Cortex of kidney (tissue), 1 donor: ENCODE data around the gene TTC28.

Experiments
- DNase-seq: peaks from one replicate; lab custom pipeline; 2025; lab: John Stamatoyannopoulos, UW

The TTC28 gene

DNA sequence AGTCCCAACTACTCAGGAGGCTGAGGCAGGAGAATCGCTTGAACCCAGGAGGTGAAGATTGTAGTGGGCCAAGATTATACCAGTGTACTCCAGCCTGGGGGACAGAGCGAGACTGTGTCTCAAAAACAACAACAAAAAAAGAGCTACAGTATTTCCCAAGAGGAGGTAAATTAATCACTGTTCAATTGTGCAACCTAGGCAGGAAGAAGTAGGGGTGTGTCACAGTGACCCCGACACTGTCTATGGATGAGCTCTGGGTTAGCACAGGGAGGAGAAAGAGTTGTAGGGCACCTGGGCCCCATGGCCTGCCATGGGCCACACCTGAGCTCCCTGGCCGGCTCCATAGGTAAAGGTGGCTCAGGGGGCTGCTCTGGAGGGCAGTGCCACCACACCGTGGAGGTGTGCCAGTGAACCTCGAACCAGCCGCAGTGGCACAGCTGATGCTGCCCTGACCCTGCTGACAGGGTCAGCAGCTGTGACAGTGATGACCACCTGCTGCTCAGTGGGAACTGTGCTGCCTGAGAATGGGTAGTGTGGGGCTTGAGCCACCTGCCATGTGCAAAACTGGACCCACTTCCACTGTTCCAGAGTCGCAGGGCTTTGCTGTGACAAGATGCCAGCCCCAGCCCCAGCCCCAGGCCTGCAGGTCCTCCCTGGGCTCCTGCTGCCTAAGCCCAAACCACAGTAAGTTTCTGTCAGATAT, 676.6 kb downstream of the TTC28 start:
- DNase-seq, result no peak

DNA sequence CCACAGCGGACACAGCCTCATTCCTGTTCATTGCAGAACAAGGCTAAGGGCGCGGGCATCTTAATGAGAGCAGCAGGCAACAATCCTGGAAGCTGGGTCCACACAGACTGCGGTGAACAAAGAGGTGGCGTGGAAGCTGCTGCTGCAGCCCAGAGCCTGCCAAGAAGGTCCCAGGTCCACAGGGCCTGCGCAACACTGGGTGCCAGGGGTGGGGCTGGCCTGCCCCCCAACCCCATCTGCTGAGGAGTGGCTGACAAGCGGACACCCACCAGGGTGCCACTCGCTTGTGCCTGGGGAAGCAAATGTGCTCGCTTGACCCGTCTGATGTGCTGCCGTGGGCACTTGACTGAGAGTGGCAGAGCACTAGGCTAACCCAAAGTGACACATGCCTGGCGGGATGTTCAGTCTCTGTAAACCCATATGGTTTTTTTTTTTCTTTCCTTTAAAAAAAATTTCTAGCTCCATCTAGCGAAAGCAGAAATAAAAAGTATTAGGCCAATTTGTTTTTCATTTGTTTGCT, 677.4 kb downstream of the TTC28 start:
- no peak for DNase-seq

DNA sequence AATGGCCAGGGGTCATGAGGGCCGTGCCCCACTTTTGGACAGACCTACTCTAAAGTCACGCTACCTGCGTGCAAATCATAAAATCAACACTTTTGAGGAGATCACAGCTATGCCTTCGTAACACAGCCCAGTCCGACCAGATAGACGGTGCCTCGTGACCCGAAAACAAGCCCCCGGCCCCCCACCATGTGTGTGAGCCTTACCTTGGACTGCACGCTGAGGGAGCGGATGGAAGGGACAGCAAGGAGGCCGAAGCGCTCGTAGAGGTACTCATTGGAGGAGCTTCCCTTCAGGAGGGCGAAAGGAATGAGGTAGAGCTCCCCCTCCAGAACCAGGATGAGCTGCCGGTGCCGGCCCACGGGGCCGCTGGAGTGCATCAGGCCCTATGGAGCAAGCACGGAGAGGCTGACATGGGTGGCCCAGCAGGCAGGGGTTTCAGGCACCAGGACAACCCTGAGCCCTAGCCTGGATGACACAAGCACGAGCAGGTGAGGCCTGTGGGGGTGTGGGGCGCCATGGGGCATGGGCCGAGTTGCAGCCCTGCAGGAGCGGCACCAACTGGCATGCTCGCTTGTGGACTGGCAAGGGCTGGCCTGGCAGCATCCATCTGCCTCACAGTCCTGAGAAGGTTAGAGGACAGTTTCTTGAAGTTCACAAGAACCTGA, 678.3 kb downstream of the TTC28 start:
- no peak for DNase-seq

DNA sequence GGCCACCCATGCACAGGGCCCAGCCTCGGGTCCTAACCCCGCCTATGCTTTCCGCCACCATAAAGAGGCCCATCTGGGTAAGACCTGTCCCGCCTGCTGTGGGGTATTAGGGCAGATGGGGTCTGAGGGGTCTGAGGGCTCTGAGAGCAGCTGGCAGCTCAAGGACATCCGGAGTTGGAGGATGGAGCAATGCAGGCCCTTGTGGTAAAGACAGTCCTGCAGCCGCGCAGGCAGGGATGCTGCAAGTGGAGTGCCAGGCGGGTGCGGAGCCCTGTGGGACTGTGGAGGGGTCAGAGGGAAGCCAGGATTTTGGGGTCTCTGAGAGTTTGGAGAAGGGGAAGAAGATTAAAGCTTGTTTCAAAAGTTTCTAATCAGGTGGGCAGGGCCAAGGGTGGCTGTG, 679.3 kb downstream of the TTC28 start:
- no peak for DNase-seq

DNA sequence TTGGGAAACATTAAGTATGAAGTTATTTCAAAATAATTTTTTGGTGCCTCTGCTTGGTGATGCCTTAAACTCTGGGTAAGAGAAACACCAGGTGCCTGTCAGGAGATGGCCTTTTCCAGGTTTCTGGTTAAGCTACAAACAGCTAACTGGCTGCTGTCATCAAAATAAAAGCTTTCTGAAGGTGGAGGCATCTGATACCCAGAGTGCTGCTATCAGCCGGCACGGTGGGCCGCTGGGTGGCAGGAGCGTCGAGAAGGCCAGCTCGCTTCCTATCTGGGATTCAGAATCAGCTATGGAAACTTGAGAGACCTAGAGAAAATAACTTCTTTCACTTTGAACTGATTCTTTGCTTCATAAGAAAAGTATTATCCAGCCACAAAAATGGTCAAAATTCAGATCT, 679.8 kb downstream of the TTC28 start:
- no peak for DNase-seq

DNA sequence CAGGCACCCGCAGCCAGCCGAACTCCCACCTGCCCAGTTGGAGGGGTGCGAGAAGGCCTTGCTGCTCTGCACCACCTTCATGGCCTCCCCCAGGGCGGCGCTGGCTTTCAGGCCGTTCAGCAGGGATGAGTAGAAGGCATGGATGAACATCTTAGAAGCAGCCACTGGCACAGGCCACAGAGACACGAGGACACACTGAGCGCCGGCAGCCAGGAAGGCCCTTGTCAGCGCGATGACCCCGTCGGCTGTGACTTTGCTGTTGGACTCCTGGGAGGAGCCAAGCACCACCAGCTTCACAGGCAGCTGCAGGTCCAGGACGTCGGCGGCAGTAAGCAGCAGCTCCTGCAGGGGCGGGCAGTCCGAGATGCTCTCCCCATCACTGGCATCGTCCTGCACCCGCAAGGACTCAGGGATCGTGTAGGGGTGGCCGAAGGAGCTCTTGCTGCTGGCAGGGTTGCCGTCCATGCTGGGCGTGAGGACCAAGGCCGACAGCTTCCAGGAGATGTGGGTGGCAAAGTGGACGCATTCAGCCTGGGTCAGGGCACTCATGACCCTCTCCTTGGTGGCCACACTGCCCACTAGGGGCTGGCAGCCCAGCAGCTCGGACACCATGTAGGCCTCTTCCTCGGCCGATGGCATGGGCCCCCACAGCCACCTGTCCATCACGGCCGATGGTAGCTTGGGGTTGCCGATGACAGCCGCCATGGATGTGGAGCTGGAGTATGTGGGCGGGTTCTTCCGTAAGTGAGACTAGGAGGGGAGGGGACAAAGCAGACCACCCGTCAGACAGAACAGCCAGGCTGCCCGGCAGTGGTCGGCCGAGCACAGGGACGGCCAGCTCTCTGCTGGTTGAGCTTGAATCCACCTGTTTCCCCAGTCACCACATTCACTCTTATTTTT, 680.9 kb downstream of the TTC28 start:
- no peak for DNase-seq

DNA sequence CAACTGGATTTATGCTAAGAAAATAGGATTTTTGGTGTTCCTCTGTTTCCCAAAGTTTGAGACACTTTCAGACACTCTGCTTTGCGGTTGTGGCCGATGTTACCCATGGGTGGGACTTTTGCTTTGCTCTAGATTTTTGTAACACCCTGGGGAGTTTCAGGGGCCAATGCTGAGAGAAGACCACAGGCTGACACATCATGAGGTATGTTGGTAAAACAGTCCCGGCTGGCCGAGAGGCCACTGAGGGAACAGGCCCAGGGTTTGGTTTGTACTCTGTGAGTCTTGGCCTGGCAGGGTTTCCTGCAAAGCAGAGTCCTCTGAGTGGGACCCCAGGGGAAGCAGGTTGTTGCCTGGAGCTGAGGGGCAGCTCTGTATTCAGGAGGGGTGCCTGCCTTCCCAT, 682.1 kb downstream of the TTC28 start:
- no peak for DNase-seq

DNA sequence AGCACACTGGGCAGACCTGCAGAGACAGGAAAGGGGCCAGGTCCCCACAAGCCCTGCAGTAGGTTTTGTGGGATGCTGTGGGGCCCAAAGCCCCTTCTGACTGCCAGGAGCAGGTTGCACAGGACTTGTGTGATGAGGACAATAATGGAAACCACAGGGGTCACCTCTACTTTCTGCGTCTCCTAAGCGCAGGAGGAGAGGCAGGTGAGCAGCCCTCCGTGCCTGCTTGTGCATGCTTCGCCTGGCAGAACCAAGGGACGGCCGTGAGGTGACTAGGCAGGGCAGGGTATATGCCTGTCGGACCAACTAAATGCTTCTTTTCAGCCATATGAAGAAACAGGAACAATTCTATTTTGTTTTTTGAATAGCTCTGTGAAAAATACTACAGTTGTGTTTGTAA, 682.7 kb downstream of the TTC28 start:
- no peak for DNase-seq

DNA sequence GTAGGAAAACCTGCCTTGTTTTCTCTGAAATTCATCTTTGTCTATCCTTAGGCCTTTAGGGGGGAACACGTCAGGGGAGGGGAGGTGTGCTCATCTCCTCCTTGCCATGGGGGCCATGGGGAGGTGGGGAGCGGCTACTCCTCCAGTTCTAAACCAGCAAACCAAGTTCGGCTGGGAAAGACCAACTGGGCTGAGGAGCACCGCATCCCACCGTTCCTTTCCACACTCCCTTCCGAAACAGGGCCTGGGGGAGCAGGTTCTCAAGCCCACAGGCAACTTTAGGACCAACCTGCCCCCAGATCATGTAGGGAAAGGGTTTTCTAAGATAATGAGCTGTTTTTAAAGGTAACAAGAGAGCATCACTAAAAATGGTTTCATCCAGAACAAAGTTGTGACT, 683.1 kb downstream of the TTC28 start:
- DNase-seq, result no peak

DNA sequence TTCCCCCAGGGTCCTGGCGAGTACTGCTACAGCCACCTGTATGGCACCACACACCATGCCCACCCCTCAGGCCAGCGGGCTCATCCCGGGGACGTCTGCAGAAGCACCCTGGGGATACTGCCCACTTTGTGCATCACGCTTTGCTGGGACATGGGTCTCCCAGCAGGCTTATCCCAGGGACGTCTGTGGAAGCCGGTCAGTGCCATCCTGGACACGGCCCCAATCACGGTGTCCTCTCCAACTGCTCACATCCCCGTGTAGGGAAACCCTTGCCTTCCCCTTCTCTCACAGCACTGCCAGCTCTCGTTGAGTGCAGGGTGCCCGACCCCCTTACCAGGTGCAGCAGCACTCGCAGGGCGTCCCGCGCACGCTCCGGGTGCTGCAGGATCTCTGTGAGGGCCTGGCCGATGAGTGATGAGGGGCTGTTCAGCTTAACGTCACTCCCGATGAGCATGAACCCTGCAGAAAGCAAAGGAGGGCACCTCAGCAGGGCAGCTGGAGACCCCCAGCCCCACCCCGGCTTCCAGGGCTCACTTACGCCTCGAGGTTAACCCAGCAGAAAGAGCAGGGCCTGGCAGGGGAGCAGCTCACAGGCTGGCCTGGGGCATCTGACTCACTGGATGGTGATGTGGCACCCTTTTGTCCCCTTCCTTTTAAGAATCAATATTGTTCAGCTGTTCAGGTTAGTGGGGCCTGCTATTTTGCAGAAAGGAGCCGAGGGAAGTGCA, 683.7 kb downstream of the TTC28 start:
- no peak for DNase-seq

DNA sequence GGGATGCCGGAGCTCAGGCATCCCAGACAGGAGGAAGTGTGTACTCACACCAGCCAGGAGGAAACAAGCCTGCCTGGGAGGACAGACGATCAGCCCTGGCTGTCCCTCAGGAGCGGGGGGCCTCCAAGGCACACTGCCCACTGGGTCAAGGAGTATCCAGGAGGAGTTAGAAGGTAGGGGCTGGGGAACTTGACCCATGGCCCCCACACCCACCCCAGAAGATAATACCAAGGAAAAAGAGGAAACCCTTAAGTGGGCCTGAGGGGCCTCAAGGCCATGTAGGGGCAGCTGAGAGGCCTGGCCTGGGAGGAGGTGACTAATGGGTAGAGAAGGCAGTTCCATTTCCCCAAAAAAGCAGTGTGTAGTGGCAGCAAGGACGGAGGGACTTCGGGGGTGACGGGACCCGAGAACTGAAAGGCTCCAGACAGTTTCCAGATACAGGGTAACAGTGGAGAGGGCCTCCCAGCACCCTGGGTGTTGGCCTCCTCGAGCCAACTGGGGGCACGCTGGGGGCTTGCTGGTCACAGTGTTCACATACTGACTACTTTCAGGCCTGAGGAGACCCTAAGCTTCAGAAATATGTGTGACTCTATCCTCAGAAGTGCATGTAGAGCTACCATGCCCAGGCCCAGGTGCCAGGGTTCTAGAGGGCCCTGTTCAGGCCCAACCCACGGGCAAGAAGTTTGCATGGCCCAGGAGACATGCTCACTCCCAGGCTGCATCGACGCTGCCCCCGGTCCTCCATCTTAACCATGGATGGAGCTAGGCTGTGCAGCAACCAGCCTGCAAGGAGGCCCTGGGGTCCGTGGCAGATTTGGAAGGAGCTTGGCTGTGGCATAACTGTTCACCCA, 684.9 kb downstream of the TTC28 start:
- DNase-seq, result no peak

DNA sequence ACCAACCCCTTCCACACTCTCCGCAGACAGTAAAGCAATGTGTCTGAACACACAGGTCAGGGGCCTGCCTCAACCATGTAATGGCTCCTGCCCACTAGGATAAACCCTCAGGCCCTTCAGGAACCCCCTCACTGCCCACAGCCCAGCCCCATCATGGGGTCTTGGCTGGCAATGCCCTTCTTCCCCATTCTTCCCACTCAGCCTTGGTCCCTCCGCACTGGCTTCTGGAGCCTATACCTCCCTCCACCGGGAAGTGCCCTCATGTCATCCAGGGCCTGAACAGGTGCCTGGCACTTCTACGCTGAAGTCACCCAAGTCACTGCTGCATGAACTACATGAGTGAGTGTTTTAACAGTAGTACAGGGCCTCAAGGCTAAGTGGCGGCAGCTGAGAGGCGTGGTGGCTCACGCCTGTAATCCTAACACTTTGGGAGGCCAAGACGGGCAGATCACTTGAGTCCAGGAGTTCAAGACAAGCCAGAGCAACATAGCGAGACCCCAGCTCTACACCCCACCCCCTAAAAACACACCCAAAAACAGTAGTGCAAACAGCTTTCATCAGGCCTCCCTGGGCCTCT, 685.8 kb downstream of the TTC28 start:
- DNase-seq, result no peak

DNA sequence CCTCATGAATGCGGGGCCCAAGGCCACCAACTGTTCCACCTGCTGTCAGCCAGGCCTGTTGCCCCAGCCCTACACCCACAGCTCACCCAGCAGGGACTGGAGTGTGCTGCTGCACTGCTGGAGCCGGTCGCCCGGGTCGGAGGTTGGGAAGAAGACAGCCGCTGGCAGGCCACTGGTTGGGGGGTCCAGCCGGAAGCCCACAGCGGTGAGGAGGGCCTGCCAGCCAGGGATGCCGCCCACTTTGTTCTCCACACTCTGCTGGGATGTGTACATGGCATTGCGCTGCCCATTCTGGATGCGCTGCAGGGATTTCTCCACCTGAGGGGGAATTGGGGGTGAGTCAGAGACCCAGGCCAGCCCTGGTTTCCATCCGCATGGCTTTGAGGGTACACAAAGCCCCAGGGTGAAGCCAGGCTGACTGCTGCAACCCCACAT, 686.4 kb downstream of the TTC28 start:
- DNase-seq, result no peak

DNA sequence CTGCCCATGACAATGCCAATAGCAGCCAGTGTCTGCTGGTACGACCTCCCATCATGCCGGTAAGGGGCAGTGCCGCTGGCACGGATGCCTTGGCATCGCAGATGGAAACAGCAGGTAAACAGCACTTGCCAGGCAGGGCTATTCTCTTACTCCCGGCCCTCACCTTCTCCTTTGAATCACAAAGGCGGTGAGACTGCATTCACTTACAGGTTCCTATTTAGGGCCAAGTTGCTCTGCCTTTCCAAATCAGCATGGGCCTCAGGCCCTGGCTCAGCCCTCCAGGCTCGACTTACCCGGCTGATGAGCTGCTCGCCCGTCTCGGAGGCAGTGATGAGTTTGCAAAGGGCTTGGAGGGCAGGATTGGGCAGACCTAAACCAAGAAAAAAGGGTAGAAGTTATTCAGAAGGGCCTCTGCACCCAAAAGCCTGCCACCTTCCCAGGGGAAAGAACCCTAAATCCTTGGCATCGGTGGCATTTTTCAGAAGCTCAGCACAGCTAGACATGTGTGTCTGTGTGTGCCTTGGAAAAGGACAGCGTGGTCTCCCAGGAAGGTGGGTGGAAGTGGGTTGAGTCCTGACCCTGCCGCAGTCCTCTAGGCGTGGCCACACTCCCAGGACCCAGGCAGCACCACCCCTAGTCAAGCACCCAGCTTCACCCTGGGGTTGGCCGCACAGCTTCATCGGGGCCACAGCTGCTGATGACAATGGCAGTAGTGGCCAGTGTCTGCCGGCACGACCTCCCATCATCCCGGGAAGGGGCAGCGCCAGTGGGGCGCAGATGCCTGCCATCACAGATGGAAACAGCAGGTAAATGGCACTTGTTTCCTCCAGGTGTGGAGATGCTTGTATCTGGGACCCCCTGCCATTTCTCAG, 687.1 kb downstream of the TTC28 start:
- no peak for DNase-seq

DNA sequence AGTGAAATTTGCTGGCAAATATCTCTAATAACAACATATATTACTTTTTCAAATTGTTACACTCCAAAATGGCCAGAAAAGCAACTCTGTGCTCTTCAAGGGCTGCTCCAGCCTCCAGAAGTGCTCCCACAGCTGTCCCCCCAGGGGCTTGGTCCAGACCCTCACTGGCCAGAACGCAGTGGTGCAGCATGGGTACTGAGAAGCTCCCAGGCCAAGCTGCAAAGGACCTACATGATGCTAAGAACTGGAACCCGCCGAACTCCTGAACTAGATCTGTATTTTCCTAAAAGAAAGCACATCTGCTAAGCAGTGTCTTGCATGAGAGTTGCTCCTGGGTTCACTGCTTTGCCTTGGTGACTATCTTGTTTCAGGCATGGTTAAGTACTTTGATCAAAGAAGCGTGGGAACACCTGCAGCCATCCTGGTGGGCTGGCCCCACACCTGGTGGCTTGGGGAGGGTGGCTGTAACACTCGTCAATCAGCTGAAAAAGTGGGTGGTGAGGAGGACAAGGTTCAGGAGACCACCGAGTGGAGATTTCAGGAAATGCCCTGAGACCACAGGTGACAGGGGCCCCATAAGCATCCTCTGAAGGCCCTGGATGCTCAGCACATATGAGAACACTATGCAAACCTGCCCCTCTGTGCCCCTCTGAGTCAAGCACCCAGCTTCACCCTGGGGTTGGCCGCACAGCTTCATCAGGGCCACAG, 687.9 kb downstream of the TTC28 start:
- no peak for DNase-seq

DNA sequence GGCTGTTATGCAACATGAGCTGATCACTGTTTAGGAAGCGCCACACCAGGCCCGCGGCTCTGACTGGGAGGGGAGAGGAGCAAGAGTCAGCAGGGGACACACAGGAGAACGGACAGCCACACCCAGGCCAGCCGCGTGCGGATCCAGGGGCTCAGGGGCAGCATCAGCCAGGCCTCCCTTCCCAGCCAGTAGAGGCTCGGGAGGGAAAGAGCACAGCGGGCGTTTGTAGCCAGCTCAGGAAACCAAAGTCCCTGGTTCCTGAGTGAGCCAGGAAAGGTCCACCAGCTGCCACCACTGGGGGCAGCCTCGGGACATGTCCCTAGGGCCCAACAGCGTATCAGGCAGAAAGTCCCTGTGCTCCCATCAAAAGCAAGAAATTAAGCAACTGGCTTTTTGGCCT, 688.8 kb downstream of the TTC28 start:
- DNase-seq, result no peak

DNA sequence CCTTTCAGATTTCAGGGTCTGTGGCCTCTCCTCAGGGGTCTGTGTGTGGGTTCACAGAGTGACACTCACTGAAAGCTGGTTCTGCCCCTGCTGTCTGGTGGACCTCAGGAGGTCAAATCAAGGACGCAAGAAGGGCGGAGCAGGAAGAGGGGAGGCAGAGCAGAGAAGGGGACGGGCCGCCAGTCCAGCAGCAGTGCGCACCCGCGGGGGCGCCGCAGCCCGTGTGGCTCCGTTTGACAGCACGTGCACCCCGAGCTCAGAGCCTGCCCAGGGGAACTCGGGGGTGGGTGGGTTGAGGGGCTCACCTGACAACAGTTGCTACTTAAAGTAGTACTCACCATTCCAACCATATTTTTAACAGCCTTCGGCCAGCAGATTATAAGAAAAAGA, 689.2 kb downstream of the TTC28 start:
- DNase-seq, result no peak

DNA sequence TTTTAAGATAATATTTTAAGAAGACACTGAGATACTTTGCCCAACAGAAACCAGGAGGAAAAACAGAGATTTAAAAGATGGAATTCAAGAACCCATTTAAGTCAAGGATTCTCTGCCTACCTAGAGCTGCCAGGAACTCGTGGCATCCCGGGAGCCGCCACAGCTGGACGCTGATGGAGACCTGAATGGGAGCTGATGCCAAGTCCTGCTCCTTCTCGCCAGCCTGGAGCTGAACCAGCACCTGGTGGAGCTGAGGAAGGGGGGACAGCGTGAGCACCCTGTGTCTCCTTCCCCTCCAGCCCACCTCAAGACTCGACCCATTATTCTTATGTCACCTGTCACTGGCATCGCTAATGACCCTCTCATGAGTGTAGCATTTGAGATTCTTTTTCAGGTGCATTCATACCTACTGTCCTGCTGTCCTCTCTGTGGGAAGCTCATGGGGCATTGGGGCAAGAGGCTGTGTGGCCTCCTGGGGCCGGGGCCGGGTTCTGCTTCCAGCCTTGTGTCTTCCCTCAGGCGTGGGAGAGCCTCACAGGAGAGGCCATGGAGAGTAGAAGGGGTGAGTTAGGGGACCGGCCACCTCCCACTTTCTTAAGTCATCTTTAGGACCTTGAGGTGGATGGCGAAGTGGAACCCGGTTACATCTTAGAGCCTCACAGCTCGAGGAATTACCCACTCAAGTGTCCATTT, 689.7 kb downstream of the TTC28 start:
- DNase-seq, result no peak
